DMS114 treated with DMSO at 0.1 percent for 48 hours (cell line): ENCODE results near the gene CHTF18.
"Not testable (repeated sequence)": the region's sequence is repeated elsewhere in the genome, so short reads cannot be mapped to it uniquely, and the experiment has no call there.

Experiments used
- DNase-seq: peaks from one replicate; lab custom pipeline; 2025; ENCODE audit not compliant: unreplicated experiment; lab: John Stamatoyannopoulos, UW

The CHTF18 gene

GRCh38 chr16:775236-775796 is 13.1 kb upstream of the CHTF18 start:
- no peak for DNase-seq

- not testable (repeated sequence) for DNase-seq
Observed at GRCh38 chr16:776298-776697, 12.1 kb upstream of the CHTF18 start.

- no peak for DNase-seq
Observed at GRCh38 chr16:776824-777223, 11.6 kb upstream of the CHTF18 start.

GRCh38 chr16:777826-778225 is 10.6 kb upstream of the CHTF18 start:
- DNase-seq = no peak

DNA sequence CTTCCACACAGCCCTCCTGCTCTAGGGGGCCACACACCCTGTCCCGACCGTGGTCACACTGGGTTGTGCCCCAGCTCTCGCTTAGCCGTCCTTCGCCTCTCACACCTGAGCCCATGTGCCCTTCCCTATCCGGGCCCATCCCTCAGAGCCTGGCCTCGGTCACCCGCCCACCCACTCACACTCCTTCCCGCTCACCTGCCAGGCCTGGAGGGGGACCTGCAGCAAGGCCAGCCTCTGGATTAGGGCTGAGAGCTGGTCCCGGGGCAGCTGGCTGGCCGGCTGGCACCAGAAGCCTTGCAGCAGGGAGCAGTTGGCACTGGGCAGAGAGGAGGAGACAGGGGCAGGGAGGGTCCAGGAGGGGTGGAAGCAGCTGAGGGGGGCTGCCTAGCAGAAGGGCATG is 10.0 kb upstream of the CHTF18 start:
- DNase-seq = no peak

GRCh38 chr16:778909-779527 is 9.4 kb upstream of the CHTF18 start:
- no peak for DNase-seq

- DNase-seq = no peak
Observed at GRCh38 chr16:779561-779960, 8.9 kb upstream of the CHTF18 start.

- DNase-seq = no peak
Observed at GRCh38 chr16:780296-780695, 8.1 kb upstream of the CHTF18 start.

GRCh38 chr16:781346-782010 is 6.9 kb upstream of the CHTF18 start:
- no peak for DNase-seq

DNA sequence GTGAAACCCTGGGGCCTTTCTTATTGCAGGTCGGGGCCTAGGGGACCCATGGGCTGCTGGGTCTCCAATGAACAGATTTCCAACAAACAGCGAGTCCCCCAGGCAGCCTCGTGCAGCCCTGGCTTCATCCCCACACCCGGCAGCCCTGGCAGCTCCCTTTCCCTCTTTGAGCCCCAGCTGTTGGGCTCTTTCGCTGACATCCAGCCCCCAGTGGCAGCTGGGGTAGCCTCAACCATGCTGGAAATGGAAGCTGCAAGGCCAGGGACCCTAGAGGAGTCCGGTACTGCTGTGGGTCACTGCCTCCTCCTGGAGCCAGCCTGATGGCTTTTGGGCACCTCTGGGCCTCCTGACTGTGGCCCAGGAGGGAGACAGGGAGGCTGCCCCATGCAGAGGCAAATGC is 6.2 kb upstream of the CHTF18 start:
- DNase-seq = no peak

DNA sequence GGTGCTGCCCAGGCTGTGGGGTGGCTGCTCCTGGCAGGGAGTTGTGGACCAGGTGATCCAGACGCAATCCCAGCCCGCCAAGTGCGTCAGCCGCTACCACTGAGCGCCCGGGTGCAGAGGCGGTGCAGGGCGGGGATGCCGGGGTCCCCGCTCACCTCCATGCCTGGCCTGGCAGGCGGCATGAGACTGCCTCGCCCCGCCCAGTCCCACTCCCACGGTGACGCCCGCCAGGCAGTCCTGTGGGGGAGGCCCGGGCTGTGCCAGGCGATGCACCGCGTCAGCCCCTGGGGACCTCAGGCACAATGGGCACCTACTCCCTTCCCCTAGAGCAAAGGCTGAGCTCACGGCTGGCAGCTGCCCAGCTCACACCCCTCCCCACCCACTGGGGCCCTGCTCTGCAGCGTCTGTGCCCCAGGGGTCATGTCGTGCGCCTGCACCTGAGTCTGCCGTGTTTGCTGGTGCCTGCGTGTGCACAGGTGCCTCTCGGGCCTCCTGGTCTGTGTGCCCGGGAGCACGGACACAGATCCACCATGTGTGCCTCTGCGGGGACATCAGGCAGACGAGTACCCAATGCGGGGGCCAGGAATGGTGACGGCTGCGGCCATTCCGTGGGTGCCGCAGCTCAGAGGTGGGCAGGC is 5.5 kb upstream of the CHTF18 start:
- no peak for DNase-seq

DNA sequence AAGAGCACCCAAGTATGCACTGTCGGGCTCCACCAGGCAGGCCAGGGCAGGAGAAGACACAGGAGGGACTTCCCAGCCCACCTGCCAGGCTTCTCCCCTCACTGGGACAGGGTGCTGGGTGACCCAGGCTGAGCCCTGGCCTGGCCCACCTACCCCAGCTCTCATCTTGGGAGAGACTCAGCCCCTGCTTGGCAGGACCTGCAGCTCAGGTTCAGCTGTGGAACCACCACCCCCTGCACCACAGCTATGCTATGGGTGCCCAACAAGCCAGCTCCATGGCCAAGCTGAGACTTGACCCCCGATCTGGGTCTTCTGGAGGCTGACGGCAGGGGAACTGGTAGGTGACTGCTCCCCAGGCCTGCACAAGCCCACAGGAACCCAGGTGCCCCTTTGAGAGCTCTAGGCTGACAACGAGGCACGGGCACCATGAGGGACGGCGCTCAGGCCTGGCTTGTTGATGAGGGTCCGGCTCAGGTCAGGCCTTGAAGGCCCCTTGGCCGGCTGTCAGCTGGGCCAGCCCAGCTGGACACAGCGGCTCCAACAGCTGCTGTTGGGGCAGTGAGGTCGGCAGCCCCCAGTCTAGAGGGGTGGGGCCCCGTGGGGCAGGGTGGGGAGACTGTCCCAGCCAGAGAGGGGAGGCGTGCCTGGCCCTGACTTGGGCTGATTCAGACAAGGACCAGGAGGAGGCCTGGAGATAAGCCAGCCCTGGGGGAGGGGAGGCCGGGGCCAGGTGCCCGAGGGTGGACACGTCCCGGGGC is 4.8 kb upstream of the CHTF18 start:
- DNase-seq = no peak

DNA sequence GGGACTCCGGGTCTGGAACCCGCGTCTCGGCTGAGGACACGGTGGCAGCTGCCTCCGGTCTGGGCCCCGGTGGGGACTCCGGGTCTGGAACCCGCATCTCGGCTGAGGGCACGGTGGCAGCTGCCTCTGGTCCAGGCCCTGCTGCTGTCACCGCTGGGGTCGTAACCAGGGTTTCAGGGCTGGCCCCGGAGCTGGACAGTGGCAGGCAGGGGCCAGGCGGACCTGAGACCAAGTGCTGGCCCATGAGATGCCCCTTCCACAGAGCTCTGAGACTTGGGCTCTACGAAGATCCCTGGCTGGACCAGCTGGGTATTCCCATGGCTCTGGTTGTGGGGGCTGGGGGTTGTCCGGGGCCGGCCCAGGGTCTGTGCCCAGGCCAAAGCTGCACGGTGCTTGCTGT is 4.0 kb upstream of the CHTF18 start:
- no peak for DNase-seq

DNA sequence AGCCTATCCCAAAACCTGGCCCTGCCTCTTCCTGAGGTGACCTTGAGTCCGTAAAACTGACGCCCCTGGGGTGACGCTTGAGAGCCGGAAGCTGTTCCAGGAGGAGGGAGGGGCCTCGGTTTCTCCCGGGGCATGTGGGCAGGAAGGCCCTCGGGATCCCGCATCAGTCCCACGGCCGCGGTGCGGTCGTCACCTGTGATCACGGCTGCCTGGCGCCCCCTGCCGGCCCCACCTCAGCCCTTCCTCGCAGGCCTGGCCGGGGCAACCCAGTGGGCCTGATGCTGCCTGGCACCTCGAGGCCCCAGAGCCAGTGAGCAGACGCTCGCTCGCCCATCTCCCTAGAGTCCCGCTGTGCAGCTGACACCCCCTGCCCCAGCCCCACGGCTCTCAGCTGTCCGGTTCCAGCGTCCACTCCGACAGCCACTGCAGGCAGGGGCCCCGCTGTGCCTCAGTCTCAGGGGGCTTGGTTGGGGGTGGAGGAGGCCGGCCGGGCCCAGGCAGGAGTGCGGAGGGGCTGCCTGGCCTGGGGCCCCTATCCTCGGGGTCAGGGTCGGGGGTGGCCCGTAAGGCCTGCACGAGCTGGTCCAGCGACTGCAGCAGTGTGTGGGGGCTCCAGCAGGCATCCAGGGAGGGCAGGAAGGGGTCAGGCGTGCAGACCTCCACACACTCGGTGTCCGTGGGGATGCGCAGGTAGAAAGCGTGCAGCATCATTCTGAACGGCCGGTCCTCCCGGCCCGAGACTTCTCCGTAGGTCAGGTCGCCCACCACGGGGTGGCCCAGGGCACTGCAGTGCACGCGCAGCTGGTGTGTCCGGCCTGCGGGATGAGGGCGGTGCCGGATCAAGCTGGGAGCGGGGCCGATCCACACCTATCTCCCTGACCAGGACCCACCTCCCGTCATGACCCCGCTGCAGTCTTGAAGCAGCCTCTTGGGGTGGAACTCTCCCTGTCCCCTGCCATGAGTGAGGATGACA is 2.6 kb upstream of the CHTF18 start:
- DNase-seq = no peak

GRCh38 chr16:787321-787966 is 976 bp upstream of the CHTF18 start:
- no peak for DNase-seq

- no peak for DNase-seq
Observed at GRCh38 chr16:787978-788398, 432 bp upstream of the CHTF18 start, which contains the start of gene RPUSD1. RPUSD1 (minus strand) TSS chr16:788381; CDS start chr16:787737, 644 bp downstream.

DNA sequence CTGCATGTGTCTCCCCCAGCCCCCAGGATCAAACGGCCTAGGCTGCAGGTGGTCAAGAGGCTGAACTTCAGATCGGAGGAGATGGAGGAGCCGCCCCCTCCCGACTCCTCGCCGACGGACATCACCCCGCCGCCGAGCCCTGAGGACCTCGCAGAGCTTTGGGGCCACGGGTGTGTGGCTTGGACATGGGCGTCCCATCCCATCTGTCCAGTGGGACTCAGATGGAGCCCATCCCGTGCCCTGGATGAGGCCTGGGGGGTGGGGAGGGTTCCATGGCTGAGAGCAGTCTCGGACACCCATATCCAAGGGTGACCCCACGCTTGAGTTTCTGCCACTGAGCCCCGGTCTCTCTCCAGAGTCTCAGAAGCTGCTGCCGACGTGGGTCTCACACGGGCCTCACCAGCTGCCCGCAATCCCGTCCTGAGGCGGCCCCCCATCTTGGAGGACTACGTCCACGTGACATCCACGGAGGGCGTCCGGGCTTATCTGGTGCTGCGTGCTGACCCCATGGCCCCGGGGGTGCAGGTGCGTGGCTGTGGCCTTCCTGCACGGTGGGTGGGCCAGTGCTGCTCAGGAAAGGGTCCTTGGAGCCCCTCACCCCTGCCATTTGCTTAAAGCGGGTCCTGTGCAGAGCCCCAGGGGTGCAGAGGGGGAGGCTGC is 901 bp downstream of the CHTF18 start:
- no peak for DNase-seq

- no peak for DNase-seq
Observed at GRCh38 chr16:790086-790485, 1.7 kb downstream of the CHTF18 start.

DNA sequence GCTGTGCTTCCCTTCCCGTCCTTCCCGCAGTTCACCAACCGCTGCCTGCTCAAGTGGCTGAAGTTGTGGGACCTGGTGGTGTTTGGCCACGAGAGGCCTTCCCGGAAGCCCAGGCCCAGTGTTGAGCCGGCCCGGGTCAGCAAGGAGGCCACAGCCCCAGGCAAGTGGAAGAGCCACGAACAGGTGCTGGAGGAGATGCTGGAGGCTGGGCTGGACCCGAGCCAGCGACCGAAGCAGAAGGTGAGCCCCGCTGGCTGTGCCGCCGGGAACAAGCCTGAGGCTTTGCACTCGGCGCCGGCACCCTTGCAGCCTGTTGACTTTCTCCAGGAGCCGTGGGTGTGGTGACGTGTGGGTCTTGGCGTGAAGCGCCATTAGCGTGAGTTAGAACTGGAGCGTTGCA is 2.7 kb downstream of the CHTF18 start:
- DNase-seq = no peak
